HK-2 (cell line): ENCODE results near the gene TRMT61B.

Source experiments
- DNase-seq: peaks from one replicate; pipeline ENCODE4 v3.0.0-alpha.2; 2018; ENCODE audit not compliant: unreplicated experiment

Gene TRMT61B

DNA sequence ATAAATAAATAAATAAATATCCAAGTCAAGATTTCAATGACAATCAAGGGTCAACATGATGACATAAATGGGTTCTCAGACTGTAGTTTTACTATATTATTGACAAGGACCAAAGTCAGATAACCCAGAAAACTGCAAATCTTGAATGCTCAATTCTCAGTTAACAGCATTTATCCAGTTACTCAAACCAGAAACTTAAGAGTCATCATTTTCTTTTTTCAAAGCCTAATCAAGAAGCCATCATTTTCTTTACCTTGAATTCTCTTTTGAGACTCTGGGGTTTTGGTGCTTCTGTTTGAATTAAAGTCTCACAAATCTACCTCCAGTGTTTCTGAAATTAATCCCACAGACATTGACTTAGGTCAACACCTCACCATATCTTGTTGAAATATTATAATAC lies 14.1 kb downstream of the TRMT61B start:
- DNase-seq = no peak

DNA sequence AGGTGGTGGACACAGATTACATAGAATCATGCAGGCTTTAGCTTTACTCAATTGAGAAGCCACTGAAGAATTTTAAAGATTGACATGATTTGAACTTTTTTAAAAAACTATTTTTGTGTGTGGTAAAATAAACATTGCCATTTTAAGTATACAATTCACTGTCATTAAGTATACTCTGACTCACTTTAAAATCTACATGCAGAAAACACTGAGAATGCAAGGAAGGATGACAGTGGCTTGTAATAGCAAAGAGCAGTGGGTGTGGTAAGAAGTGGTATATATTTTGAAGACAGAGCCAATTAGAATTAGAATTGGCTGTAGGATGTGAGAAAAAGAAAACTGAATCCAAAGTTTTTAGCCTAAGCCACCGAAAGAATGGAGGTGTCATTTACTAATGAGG lies 14.9 kb downstream of the TRMT61B start:
- no peak for DNase-seq

- DNase-seq = no peak
Measured at GRCh38 chr2:28842042-28842441, 28.1 kb downstream of the TRMT61B start.

GRCh38 chr2:28838971-28839370 lies 31.1 kb downstream of the TRMT61B start:
- no peak for DNase-seq

DNA sequence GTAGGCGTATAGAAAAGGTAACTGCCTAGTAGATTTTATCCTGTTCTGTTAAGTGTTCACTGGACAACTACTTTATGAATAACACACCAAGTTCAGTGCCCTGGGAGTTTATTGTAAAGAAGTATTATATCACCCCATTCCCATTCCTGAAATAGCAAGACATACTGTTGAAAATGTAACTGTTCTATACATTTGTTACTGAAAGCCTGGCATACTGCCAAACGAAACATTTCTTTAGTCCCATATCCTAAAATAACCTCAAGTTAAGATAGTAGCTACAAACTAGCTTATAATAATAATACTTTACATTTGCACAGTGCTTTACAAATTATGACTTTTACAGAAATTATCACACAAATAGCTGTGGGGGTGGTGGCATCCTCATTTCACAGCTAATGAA lies 34.3 kb downstream of the TRMT61B start:
- no peak for DNase-seq

- DNase-seq = no peak
Measured at GRCh38 chr2:28833740-28834470, 36.2 kb downstream of the TRMT61B start.

DNA sequence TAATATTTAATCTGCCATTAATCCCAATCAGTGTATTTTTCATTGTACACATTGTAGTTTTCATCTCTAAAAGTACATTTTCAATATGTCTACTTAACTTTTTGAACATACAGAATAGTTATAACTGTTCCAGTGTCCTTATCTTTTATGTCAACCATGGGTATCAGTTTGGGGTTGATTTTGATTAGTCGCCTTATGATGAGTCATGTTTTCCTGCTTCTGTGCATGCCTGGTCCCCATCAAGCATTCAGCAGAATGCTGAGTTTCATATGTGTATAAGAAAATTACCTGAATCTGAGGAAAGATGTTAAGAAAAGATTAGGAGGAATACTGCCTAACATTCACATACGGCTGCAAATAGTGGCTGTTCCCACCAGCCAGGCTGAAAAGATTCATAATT lies 41.7 kb downstream of the TRMT61B start:
- DNase-seq = no peak

GRCh38 chr2:28824870-28825269 lies 45.2 kb downstream of the TRMT61B start:
- no peak for DNase-seq

DNA sequence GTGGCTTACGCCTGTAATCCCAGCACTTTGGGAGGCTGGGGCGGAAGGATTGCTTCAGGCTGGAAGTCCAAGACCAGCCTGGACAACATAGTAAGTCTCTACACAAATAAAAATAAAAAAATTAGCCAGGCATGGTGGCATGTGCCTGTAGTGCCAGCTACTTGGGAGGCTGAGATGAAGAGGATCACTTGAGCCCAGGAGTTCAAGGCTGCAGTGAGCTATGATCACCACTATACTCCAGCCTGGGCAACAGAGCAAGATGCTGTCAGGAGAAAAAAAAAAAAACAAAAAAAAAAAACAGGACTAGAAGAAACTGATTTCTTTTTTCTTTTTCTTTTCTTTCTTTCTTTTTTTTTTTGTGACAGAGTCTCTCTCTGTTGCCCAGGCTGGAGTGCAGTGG lies 45.9 kb downstream of the TRMT61B start:
- DNase-seq = no peak

- DNase-seq = no peak
Measured at GRCh38 chr2:28822036-28822435, 48.1 kb downstream of the TRMT61B start.

- DNase-seq = peak; percentile 45
Measured at GRCh38 chr2:28821295-28821958, 48.7 kb downstream of the TRMT61B start.

DNA sequence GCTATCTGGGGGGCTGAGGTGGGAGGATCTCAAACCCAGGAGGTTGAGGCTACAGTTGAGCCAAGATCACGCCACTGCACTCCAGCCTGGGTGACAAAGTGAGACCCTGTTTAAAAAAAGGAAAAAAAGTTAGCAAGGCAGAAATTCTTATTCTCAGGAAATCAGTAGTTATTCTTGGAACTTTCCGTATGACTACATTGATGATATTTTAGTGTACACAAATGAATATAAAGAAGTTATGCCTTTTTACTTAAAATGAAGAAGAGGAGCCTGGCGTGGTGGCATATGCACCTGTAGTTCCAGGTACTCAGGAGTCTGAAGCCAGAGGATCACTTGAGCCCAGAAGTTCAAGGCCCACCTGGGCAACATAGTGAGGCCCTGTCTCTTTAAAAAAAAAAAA lies 52.1 kb downstream of the TRMT61B start:
- DNase-seq = no peak

DNA sequence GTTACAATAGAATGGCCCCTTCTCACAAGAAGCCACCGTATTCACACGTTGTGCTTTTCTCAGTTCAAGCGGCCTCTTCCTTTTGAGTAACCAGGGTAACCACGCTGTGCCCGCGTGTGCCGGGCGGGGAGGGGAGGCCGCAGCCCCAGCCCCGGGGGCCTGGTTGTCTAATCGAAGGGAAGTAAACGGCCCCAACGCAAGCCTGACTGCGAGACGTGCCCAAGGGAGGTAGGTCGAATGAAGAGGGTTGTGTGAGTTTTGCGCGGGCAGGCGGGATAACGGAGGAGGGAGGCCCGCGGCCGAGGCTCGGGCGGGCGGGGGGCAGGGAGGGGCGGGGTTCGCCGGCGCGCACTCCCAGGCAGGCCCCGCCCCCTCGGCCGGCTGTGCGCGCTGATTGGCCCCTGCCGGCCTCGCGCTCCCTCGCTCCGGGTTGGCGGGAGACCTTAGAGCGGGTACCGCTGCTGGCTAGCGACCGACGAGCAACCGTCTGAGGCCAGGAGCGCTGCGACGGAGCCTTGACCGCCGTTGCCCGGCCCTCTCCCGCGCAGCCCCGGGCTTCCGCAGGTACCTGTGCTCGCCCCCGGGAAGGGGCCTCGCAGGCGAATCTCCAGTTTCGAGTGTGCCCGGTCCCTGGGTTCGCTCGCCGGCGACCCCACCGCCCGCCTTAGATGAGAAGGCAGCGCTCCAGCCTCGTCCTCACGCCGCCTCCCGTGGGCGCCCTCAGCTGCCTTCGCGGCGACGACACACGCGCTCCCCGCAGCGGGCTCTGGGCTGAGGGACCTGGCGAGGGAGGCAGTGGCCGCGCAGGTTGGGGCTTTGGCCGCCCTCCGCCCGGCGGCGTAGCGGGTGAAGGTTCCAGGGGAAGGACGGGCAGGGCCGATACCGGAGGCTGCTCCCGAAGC lies 59.5 kb downstream of the TRMT61B start, which contains the start of gene SPDYA:
TSS of gene SPDYA (plus strand) at position 451 of the 902 bp plus-strand sequence. CDS start 5,181 bp downstream, outside the sequence.
- DNase-seq = peak; percentile 88

- DNase-seq = no peak
Measured at GRCh38 chr2:28809927-28810326, 60.2 kb downstream of the TRMT61B start.

DNA sequence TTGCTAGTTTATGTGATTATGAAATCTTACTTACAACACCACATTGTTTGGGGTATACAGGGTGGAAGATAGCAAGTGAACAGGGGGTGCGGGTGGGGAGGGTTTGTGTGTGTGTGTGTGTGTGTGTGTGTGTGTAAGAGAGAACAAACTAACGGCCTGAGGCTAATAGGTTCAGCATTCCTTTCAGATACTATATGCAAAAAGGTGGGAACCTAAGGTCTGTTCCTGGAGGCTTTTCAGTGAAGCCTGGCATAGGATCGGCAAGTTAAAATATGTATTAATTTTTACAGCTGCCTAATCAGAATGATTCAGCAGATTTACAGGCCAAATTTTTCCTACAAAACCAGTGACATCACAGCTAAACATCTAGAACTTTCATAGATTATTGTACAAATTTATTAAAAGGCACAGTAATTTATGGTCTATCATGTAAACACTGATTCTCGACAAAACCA lies 67.1 kb downstream of the TRMT61B start:
- DNase-seq = no peak

- no peak for DNase-seq
Measured at GRCh38 chr2:28801726-28802125, 68.4 kb downstream of the TRMT61B start.
